Peyer's patch (tissue), 4 donors: ENCODE measurements around the gene TOR2A.

ENCODE experiments used
- POLR2A ChIP-seq, 2 donors: fragments of 450-650 bp; IDR thresholded peaks; one replicate each; pipeline ENCODE4 v1.5.1; 2017; ENCODE audit warnings: antibody characterized with exemption in 2 of 2, mild to moderate bottlenecking in 2 of 2, moderate library complexity in 2 of 2
- TF ChIP-seq, protein P1 (sequence below), 6 experiments: fragments of 450-650 bp in 4 of 6; fragments of 200-600 bp in 2 of 6; sonication (generic) in 1 of 6; IDR thresholded peaks; one replicate each; pipeline ENCODE4 v1.5.1; 2017 to 2019; ENCODE audit warnings: antibody characterized with exemption in 6 of 6, mild to moderate bottlenecking in 3 of 6, moderate library complexity in 1 of 6

DNA sequence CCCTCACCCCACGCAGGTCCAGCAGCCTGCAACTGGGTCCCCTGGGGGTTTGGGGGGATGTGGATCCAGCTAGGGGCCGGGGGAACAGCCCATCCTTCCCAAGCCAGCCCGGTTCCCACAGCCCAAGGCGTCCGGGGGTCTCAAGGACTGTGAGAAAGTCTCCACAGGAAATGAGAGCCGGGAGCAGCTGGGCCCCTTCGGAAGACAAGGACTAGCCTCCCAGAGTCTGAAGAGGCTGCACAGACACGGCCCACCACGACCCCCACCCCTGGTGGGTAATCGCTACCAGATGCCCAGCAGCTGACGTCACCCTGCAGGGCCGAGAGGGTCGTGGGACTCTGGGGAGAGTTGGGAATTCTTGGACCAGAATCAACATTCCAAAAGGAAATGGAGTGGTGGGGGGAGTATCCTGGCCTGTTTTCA is 32.8 kb upstream of the TOR2A start:
- TF ChIP-seq, protein P1, sequence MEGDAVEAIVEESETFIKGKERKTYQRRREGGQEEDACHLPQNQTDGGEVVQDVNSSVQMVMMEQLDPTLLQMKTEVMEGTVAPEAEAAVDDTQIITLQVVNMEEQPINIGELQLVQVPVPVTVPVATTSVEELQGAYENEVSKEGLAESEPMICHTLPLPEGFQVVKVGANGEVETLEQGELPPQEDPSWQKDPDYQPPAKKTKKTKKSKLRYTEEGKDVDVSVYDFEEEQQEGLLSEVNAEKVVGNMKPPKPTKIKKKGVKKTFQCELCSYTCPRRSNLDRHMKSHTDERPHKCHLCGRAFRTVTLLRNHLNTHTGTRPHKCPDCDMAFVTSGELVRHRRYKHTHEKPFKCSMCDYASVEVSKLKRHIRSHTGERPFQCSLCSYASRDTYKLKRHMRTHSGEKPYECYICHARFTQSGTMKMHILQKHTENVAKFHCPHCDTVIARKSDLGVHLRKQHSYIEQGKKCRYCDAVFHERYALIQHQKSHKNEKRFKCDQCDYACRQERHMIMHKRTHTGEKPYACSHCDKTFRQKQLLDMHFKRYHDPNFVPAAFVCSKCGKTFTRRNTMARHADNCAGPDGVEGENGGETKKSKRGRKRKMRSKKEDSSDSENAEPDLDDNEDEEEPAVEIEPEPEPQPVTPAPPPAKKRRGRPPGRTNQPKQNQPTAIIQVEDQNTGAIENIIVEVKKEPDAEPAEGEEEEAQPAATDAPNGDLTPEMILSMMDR (IDR thresholded peaks at IDR 0.05) = no peak
- TF ChIP-seq POLR2A (IDR thresholded peaks at IDR 0.05) = no peak
